H1 (cell line): Measurements from ENCODE around the gene MYO16. TPM values are rescaled to one million over a fixed set of nuclear protein-coding genes. Genes with fewer than 3 reads are reported as not detected.

Source experiments
- CTCF ChIA-PET: fragments of 300-600 bp; sonication (Branson Sonifier 250); formaldehyde crosslinking; loops from one replicate; lab custom pipeline; 2021; ENCODE audit not compliant: partially characterized antibody; lab: Charles Lee
- POLR2A ChIA-PET: fragments of 300-600 bp; sonication (Branson Sonifier 250); formaldehyde crosslinking; loops from one replicate; lab custom pipeline; 2021; ENCODE audit warnings: inconsistent platforms; ENCODE audit not compliant: partially characterized antibody; lab: Charles Lee
- DNase-seq, 2 experiments: peaks; one replicate each; pipeline versions ENCODE4 v3.0.0 to v3.0.0-alpha.2; 2010 to 2022; ENCODE audit warnings: low spot score in 2 of 2, low read depth in 1 of 2, mixed read lengths in 1 of 2
- FAIRE-seq: peaks from 2 replicates; lab custom pipeline; 2011; peaks lifted over from hg19 to GRCh38; lab: Jason Lieb, UNC
- H2AFZ ChIP-seq: 2 replicates; pipeline ENCODE4 v1.8.1; 2012; ENCODE audit warnings: low read length, inconsistent platforms
- H2AK5ac ChIP-seq: 2 replicates; pipeline ENCODE4 v1.6.1; 2013; ENCODE audit warnings: low read depth, low read length
- H2BK120ac ChIP-seq: replicated peaks from 2 replicates; pipeline ENCODE3; 2013; ENCODE audit warnings: low read depth, low read length, inconsistent platforms
- H2BK12ac ChIP-seq: 2 replicates; pipeline ENCODE4 v1.6.1; 2013; ENCODE audit warnings: low read depth, low read length
- H2BK15ac ChIP-seq: 2 replicates; pipeline ENCODE4 v1.6.1; 2013; ENCODE audit warnings: low read length
- H2BK20ac ChIP-seq: 2 replicates; pipeline ENCODE4 v1.6.1; 2013; ENCODE audit warnings: low read length
- H2BK5ac ChIP-seq: 2 replicates; pipeline ENCODE4 v1.6.1; 2013; ENCODE audit warnings: low read depth, low read length
- H3K14ac ChIP-seq: 2 replicates; pipeline ENCODE4 v1.6.1; 2013; ENCODE audit warnings: inconsistent platforms; ENCODE audit not compliant: insufficient read length
- H3K18ac ChIP-seq: 2 replicates; pipeline ENCODE4 v1.6.1; 2013; ENCODE audit warnings: low read length; ENCODE audit errors: extremely low read depth
- H3K23ac ChIP-seq: 2 replicates; pipeline ENCODE4 v1.6.1; 2013; ENCODE audit warnings: inconsistent platforms; ENCODE audit not compliant: insufficient read length
- H3K23me2 ChIP-seq: 2 replicates; pipeline ENCODE4 v1.6.1; 2013; ENCODE audit warnings: low read depth, low read length
- H3K27ac ChIP-seq: 2 replicates; pipeline ENCODE4 v1.6.1; 2011; ENCODE audit warnings: low read depth, low read length, inconsistent platforms
- H3K27me3 ChIP-seq, 4 experiments: replicated peaks in 1 of 4; 1 replicate in 1 of 4; 2 replicates in 3 of 4; pipeline versions ENCODE4 v1.6.1 to v1.8.1; 2011 to 2013; ENCODE audit warnings: low read length in 3 of 4, mild to moderate bottlenecking in 3 of 4, inconsistent platforms in 2 of 4, mixed read lengths in 2 of 4, moderate library complexity in 1 of 4; ENCODE audit not compliant: control insufficient read depth in 3 of 4, insufficient read depth in 3 of 4; ENCODE audit errors: extremely low read depth in 1 of 4
- H3K36me3 ChIP-seq, 4 experiments: 2 replicates each; pipeline versions ENCODE4 v1.6.1 to v1.8.1; 2011 to 2013; ENCODE audit warnings: mild to moderate bottlenecking in 4 of 4, low read length in 3 of 4, moderate library complexity in 2 of 4, control low read depth in 1 of 4, inconsistent platforms in 1 of 4; ENCODE audit not compliant: insufficient read depth in 4 of 4, control insufficient read depth in 2 of 4
- H3K4ac ChIP-seq: replicated peaks from 2 replicates; pipeline ENCODE3; 2013; ENCODE audit warnings: low read length, low read depth, mixed read lengths, inconsistent platforms; ENCODE audit not compliant: insufficient read length
- H3K4me1 ChIP-seq, 4 experiments: replicated peaks in 1 of 4; 1 replicate in 1 of 4; 2 replicates in 3 of 4; pipeline versions ENCODE4 v1.6.1 to v1.8.1; 2011 to 2013; ENCODE audit warnings: low read length in 3 of 4, inconsistent platforms in 2 of 4, mixed read lengths in 1 of 4; ENCODE audit not compliant: insufficient read depth in 4 of 4, control insufficient read depth in 3 of 4
- H3K4me2 ChIP-seq, 2 experiments: 2 replicates each; pipeline versions ENCODE4 v1.6.1 to v1.8.1; 2011 to 2013; ENCODE audit warnings: low read depth in 2 of 2, low read length in 2 of 2, control low read depth in 1 of 2, inconsistent platforms in 1 of 2, mild to moderate bottlenecking in 1 of 2; ENCODE audit not compliant: insufficient read depth in 1 of 2
- H3K4me3 ChIP-seq, 4 experiments: fragments of 200-600, 300-600 bp in 1 of 4; sonication (generic), shearing (Covaris generic), sonication (Bioruptor Twin) in 1 of 4; 2 replicates each; pipeline versions ENCODE4 v1.5.1 to v1.8.1; 2011 to 2016; ENCODE audit warnings: low read length in 4 of 4, low read depth in 3 of 4, control low read depth in 2 of 4, inconsistent platforms in 2 of 4, mild to moderate bottlenecking in 2 of 4, mixed read lengths in 1 of 4, moderate library complexity in 1 of 4; ENCODE audit not compliant: insufficient read depth in 2 of 4; ENCODE audit errors: extremely low read depth in 1 of 4
- H3K56ac ChIP-seq: replicated peaks from 2 replicates; pipeline ENCODE3; 2013; ENCODE audit warnings: low read depth, mild to moderate bottlenecking, mixed read lengths, low read length, inconsistent platforms; ENCODE audit not compliant: insufficient read length
- H3K79me1 ChIP-seq: 2 replicates; pipeline ENCODE4 v1.6.1; 2013; ENCODE audit warnings: low read depth, low read length, control low read depth
- H3K79me2 ChIP-seq, 2 experiments: 2 replicates each; pipeline versions ENCODE4 v1.6.1 to v1.8.1; 2012 to 2013; ENCODE audit warnings: low read length in 2 of 2, mild to moderate bottlenecking in 2 of 2, inconsistent platforms in 1 of 2; ENCODE audit not compliant: insufficient read depth in 2 of 2, control insufficient read depth in 1 of 2
- H3K9ac ChIP-seq, 4 experiments: replicated peaks in 1 of 4; 1 replicate in 1 of 4; 2 replicates in 3 of 4; pipeline versions ENCODE4 v1.6.1 to v1.8.1; 2011 to 2013; ENCODE audit warnings: low read depth in 3 of 4, low read length in 3 of 4, control low read depth in 2 of 4, mild to moderate bottlenecking in 2 of 4, moderate library complexity in 2 of 4, inconsistent platforms in 1 of 4; ENCODE audit errors: extremely low read depth in 1 of 4
- H3K9me3 ChIP-seq, 2 experiments: 2 replicates each; pipeline versions ENCODE4 v1.6.1 to v1.8.1; 2012 to 2013; ENCODE audit warnings: mild to moderate bottlenecking in 2 of 2, moderate library complexity in 2 of 2, control low read depth in 1 of 2, inconsistent platforms in 1 of 2, low read depth in 1 of 2, low read length in 1 of 2, mixed read lengths in 1 of 2; ENCODE audit not compliant: insufficient read depth in 2 of 2
- H4K20me1 ChIP-seq, 2 experiments: replicated peaks in 1 of 2; 2 replicates each; pipeline versions ENCODE3 to v1.8.1; 2011 to 2013; ENCODE audit warnings: inconsistent platforms in 2 of 2, low read length in 2 of 2, mild to moderate bottlenecking in 1 of 2; ENCODE audit not compliant: insufficient read depth in 2 of 2, control insufficient read depth in 1 of 2
- H4K5ac ChIP-seq: 2 replicates; pipeline ENCODE4 v1.6.1; 2013; ENCODE audit warnings: low read length, low read depth, mixed read lengths, inconsistent platforms; ENCODE audit not compliant: insufficient read length
- H4K8ac ChIP-seq: 2 replicates; pipeline ENCODE4 v1.8.0; 2013; ENCODE audit warnings: mild to moderate bottlenecking, moderate library complexity, low read length, inconsistent platforms; ENCODE audit not compliant: insufficient read depth; ENCODE audit errors: extremely low read depth
- H4K91ac ChIP-seq: replicated peaks from 2 replicates; pipeline ENCODE3; 2013; ENCODE audit warnings: low read length, mixed read lengths, inconsistent platforms; ENCODE audit not compliant: insufficient read length
- RXRA ChIP-seq: IDR thresholded peaks from 2 replicates; pipeline ENCODE4 v1.6.1; 2011; ENCODE audit warnings: low read depth, mild to moderate bottlenecking, low read length, moderate library complexity; ENCODE audit not compliant: insufficient read depth
- TAF1 ChIP-seq: IDR thresholded peaks from 2 replicates; pipeline ENCODE4 v1.6.1; 2011; ENCODE audit warnings: mild to moderate bottlenecking, low read depth, low read length
- ZNF274 ChIP-seq: IDR thresholded peaks from 2 replicates; pipeline ENCODE4 v1.7.0; 2012; ENCODE audit warnings: low read length, borderline replicate concordance; ENCODE audit errors: extremely low read depth
- polyA plus RNA-seq, 7 experiments: library from polyadenylated mRNA; depleted of rRNA in 3 of 7; stranded (reverse) in 5 of 7; unstranded in 2 of 7; fragments of >200 nt in 5 of 7; fragments of 200-250 nt in 2 of 7; gene quantifications; 1 replicate in 5 of 7; 2 replicates in 1 of 7; 4 replicates in 1 of 7; pipeline versions ENCODE4 v1.2.1 to v1.2.3, GENCODE V29; 2011 to 2013; ENCODE audit warnings: missing spikeins in 2 of 7, mixed read lengths in 2 of 7
- total RNA-seq: library from RNA; stranded (reverse); fragmentation: NEBNext Ultra II Directional; extraction: Animal tissue kit (Norgen Biotek cat#: 25700); gene quantifications from 2 replicates; pipeline ENCODE4 v1.2.1, GENCODE V29; 2021

MYO16 gene
- total and polyA plus RNA-seq, 2 of the 8 experiments (the other 6 are each of a cell fraction or from before 2014, with no cell fraction given) = 0.02 to 0.22 TPM

GRCh38 chr13:108807841-108808240, 178.4 kb downstream of the MYO16 start:
- H2AK5ac ChIP-seq = no peak overlapping the region
- no peak for TF ChIP-seq ZNF274
- no peak for TF ChIP-seq RXRA
- no peak for TF ChIP-seq TAF1

More at GRCh38 chr13:108807841-108808240, 178.4 kb downstream of the MYO16 start:
- no peaks in the 10 kb centered on the region for H3K23me2 ChIP-seq
- no peaks in the 10 kb centered on the region for H3K27me3 ChIP-seq
- H3K4ac ChIP-seq = no peak overlapping the region
- no peak overlapping the region for H3K9ac ChIP-seq
- no peak overlapping the region for H2BK5ac ChIP-seq
- H3K36me3 ChIP-seq = no peaks in the 10 kb centered on the region
- no peak overlapping the region for H3K4me2 ChIP-seq
- ChIA-PET POLR2A (no interaction called here), CTCF (no interaction called here)
- H4K8ac ChIP-seq = no peak overlapping the region
- no peaks in the 10 kb centered on the region for H3K4me1 ChIP-seq
- H3K4me3 ChIP-seq = no peak overlapping the region
- H3K18ac ChIP-seq = no peak overlapping the region
- H4K91ac ChIP-seq = no peak overlapping the region
- H2BK120ac ChIP-seq = no peak overlapping the region
- H3K9me3 ChIP-seq = no peaks in the 10 kb centered on the region
- H3K27ac ChIP-seq = no peak overlapping the region
- H3K79me1 ChIP-seq = no peaks in the 10 kb centered on the region
- H4K20me1 ChIP-seq = no peaks in the 10 kb centered on the region
- no peak overlapping the region for H2BK12ac ChIP-seq
- H3K56ac ChIP-seq = no peak overlapping the region
- DNase-seq = no peak
- FAIRE-seq = no peak
- no peak overlapping the region for H2AFZ ChIP-seq
- no peak overlapping the region for H2BK20ac ChIP-seq
- H4K5ac ChIP-seq = no peak overlapping the region
- no peak overlapping the region for H3K23ac ChIP-seq
- no peak overlapping the region for H3K14ac ChIP-seq
- H3K79me2 ChIP-seq = no peaks in the 10 kb centered on the region
- no peak overlapping the region for H2BK15ac ChIP-seq
